ENCODE data around the gene NPAS3. TPM values are rescaled to one million over a fixed set of nuclear protein-coding genes. Genes with fewer than 3 reads are reported as not detected.

The NPAS3 gene
- total RNA-seq, 1 donor from 2014 or later: 0.05 TPM

GRCh38 chr14:33699300-33699983 is 760.8 kb downstream of the NPAS3 start:
- intact Hi-C loops (cut with micrococcal nuclease): no loop called here

- intact Hi-C loops (cut with micrococcal nuclease): no loop called here
These were observed 761.4 kb downstream of the NPAS3 start for GRCh38 chr14:33700052-33700451.

GRCh38 chr14:33702293-33702692 is 763.6 kb downstream of the NPAS3 start:
- intact Hi-C loops (cut with micrococcal nuclease): no loop called here

- intact Hi-C loops (cut with micrococcal nuclease): no loop called here
These were observed 765.8 kb downstream of the NPAS3 start for GRCh38 chr14:33704481-33704880.

- intact Hi-C loops (cut with micrococcal nuclease): no loop called here
These were observed 766.8 kb downstream of the NPAS3 start for GRCh38 chr14:33705490-33705889.

GRCh38 chr14:33707716-33708115 is 769.0 kb downstream of the NPAS3 start:
- intact Hi-C loops (cut with micrococcal nuclease): no loop called here

- intact Hi-C loops (cut with micrococcal nuclease): no loop called here
These were observed 770.6 kb downstream of the NPAS3 start for GRCh38 chr14:33709283-33709682.

GRCh38 chr14:33709711-33710110 is 771.0 kb downstream of the NPAS3 start:
- intact Hi-C loops (cut with micrococcal nuclease): no loop called here

GRCh38 chr14:33710273-33710672 is 771.6 kb downstream of the NPAS3 start:
- intact Hi-C loops (cut with micrococcal nuclease): no loop called here

- intact Hi-C loops (cut with micrococcal nuclease): no loop called here
These were observed 772.5 kb downstream of the NPAS3 start for GRCh38 chr14:33711194-33711593.

GRCh38 chr14:33711811-33712216 is 773.1 kb downstream of the NPAS3 start:
- intact Hi-C loops (cut with micrococcal nuclease): no loop called here

GRCh38 chr14:33714527-33715226 is 776.0 kb downstream of the NPAS3 start:
- intact Hi-C loops (cut with micrococcal nuclease): no loop called here

GRCh38 chr14:33715227-33715528 is 776.5 kb downstream of the NPAS3 start:
- intact Hi-C loops (cut with micrococcal nuclease): no loop called here

- intact Hi-C loops (cut with micrococcal nuclease): no loop called here
These were observed 778.2 kb downstream of the NPAS3 start for GRCh38 chr14:33716921-33717320.

- intact Hi-C loops (cut with micrococcal nuclease): no loop called here
These were observed 779.2 kb downstream of the NPAS3 start for GRCh38 chr14:33717866-33718265.

GRCh38 chr14:33720284-33720787 is 781.7 kb downstream of the NPAS3 start:
- intact Hi-C loops (cut with micrococcal nuclease): no loop called here

GRCh38 chr14:33726685-33727084 is 788.0 kb downstream of the NPAS3 start:
- intact Hi-C loops (cut with micrococcal nuclease): no loop called here

GRCh38 chr14:33727606-33728005 is 788.9 kb downstream of the NPAS3 start:
- intact Hi-C loops (cut with micrococcal nuclease): no loop called here

- intact Hi-C loops (cut with micrococcal nuclease): no loop called here
These were observed 789.4 kb downstream of the NPAS3 start for GRCh38 chr14:33728010-33728498.

- intact Hi-C loops (cut with micrococcal nuclease): no loop called here
These were observed 791.5 kb downstream of the NPAS3 start for GRCh38 chr14:33730156-33730555.

- intact Hi-C loops (cut with micrococcal nuclease): no loop called here
These were observed 793.5 kb downstream of the NPAS3 start for GRCh38 chr14:33732175-33732574.

GRCh38 chr14:33733310-33733709 is 794.6 kb downstream of the NPAS3 start:
- intact Hi-C loops (cut with micrococcal nuclease): no loop called here

GRCh38 chr14:33733721-33734120 is 795.0 kb downstream of the NPAS3 start:
- intact Hi-C loops (cut with micrococcal nuclease): no loop called here
